Stimulated activated CD8-positive, alpha-beta memory T cell treated with anti-CD3 and anti-CD28 coated beads, Interleukin-15, amount 100 ng/mL, for 4 hours (primary cell): ENCODE results near the gene GMDS.
A peak's percentile ranks its signal among the peaks of the same experiment; 100 is the strongest.

Experiments
- DNase-seq, 2 donors: peaks; one replicate each; pipeline ENCODE4 v3.0.0-alpha.2; 2020; ENCODE audit warnings: low read depth in 2 of 2

GMDS gene

GRCh38 chr6:2178125-2178524, 67.3 kb downstream of the GMDS start:
- DNase-seq, result no peak

GRCh38 chr6:2175825-2176224, 69.6 kb downstream of the GMDS start:
- DNase-seq, result no peak

GRCh38 chr6:2173203-2173961, 72.0 kb downstream of the GMDS start:
- no peak for DNase-seq

- DNase-seq, result no peak
Observed at GRCh38 chr6:2171728-2172127, 73.7 kb downstream of the GMDS start.

- DNase-seq, result no peak
Observed at GRCh38 chr6:2168480-2168879, 76.9 kb downstream of the GMDS start.

GRCh38 chr6:2166717-2167116, 78.7 kb downstream of the GMDS start:
- DNase-seq, result no peak

- DNase-seq, result no peak
Observed at GRCh38 chr6:2165286-2165685, 80.1 kb downstream of the GMDS start.

- no peak for DNase-seq
Observed at GRCh38 chr6:2164481-2164880, 80.9 kb downstream of the GMDS start.

GRCh38 chr6:2162079-2162445, 83.3 kb downstream of the GMDS start:
- DNase-seq, result no peak

GRCh38 chr6:2158596-2159271, 86.7 kb downstream of the GMDS start:
- no peak for DNase-seq

- DNase-seq, result peak in 1 of 2 donors; percentile 9
Observed at GRCh38 chr6:2157441-2158127, 87.8 kb downstream of the GMDS start.

GRCh38 chr6:2155206-2155605, 90.2 kb downstream of the GMDS start:
- DNase-seq, result no peak

GRCh38 chr6:2149361-2150006, 95.9 kb downstream of the GMDS start:
- DNase-seq, result no peak

GRCh38 chr6:2148748-2149147, 96.7 kb downstream of the GMDS start:
- DNase-seq, result no peak

- no peak for DNase-seq
Observed at GRCh38 chr6:2147766-2148448, 97.5 kb downstream of the GMDS start.

GRCh38 chr6:2147261-2147660, 98.1 kb downstream of the GMDS start:
- no peak for DNase-seq

GRCh38 chr6:2144210-2144609, 101.2 kb downstream of the GMDS start:
- DNase-seq, result no peak

- DNase-seq, result no peak
Observed at GRCh38 chr6:2141644-2142290, 103.6 kb downstream of the GMDS start.

GRCh38 chr6:2140438-2141128, 104.8 kb downstream of the GMDS start:
- no peak for DNase-seq

- no peak for DNase-seq
Observed at GRCh38 chr6:2135401-2135800, 110.0 kb downstream of the GMDS start.

- no peak for DNase-seq
Observed at GRCh38 chr6:2134554-2134953, 110.9 kb downstream of the GMDS start.
